Suprapubic skin (tissue), 4 donors: ENCODE results near the gene REEP6. TPM values are rescaled to one million over a fixed set of nuclear protein-coding genes. Genes with fewer than 3 reads are reported as not detected.

Experiments used
- DNase-seq, 2 donors: peaks; one replicate each; pipeline ENCODE4 v3.0.0-alpha.2; 2019; ENCODE audit warnings: low spot score in 2 of 2
- H3K27ac ChIP-seq: fragments of 200-600 bp; sonication (generic); one replicate; pipeline ENCODE4 v1.5.1; 2019
- H3K27me3 ChIP-seq: fragments of 200-600 bp; sonication (generic); one replicate; pipeline ENCODE4 v1.5.1; 2019
- H3K36me3 ChIP-seq: fragments of 200-600 bp; sonication (generic); one replicate; pipeline ENCODE4 v1.5.1; 2019
- H3K4me1 ChIP-seq: fragments of 200-600 bp; sonication (generic); one replicate; pipeline ENCODE4 v1.5.1; 2019
- H3K4me3 ChIP-seq: fragments of 200-600 bp; sonication (generic); one replicate; pipeline ENCODE4 v1.5.1; 2019; ENCODE audit warnings: mild to moderate bottlenecking
- H3K9me3 ChIP-seq: fragments of 200-600 bp; sonication (generic); one replicate; pipeline ENCODE4 v1.5.1; 2019
- EP300 ChIP-seq: sonication (generic); formaldehyde crosslinking; IDR thresholded peaks from one replicate; pipeline ENCODE4 v1.6.1; 2017; ENCODE audit warnings: antibody characterized with exemption
- POLR2A ChIP-seq, 2 donors: fragments of 450-650 bp; IDR thresholded peaks; one replicate each; pipeline ENCODE4 v1.6.1; 2017; ENCODE audit warnings: antibody characterized with exemption in 2 of 2, mild to moderate bottlenecking in 2 of 2, moderate library complexity in 2 of 2
- POLR2AphosphoS5 ChIP-seq, 3 donors: sonication (generic); formaldehyde crosslinking; IDR thresholded peaks; one replicate each; pipeline ENCODE4 v1.6.1; 2017; ENCODE audit warnings: antibody characterized with exemption in 3 of 3
- WGBS: methylation state at CpG from one replicate; pipeline ENCODE4 v1.1.5; 2018; 5-methylcytosine and 5-hydroxymethylcytosine counted together
- total RNA-seq, 4 donors: library from RNA; depleted of rRNA; stranded (reverse); fragments of >200 nt; gene quantifications; one replicate each; pipeline ENCODE4 v1.1.0, GENCODE V29; 2016
- TF ChIP-seq, protein P1 (sequence below), 2 donors: fragments of 200-600 bp in 1 of 2; fragments of 450-650 bp in 1 of 2; sonication (generic) in 1 of 2; IDR thresholded peaks; one replicate each; pipeline ENCODE4 v1.5.1; 2016 to 2019; ENCODE audit warnings: antibody characterized with exemption in 2 of 2, mild to moderate bottlenecking in 1 of 2, moderate library complexity in 1 of 2

REEP6 gene
- total RNA-seq, 4 donors from 2014 or later, result 3.2 to 11.8 (median 8.1) TPM

DNA sequence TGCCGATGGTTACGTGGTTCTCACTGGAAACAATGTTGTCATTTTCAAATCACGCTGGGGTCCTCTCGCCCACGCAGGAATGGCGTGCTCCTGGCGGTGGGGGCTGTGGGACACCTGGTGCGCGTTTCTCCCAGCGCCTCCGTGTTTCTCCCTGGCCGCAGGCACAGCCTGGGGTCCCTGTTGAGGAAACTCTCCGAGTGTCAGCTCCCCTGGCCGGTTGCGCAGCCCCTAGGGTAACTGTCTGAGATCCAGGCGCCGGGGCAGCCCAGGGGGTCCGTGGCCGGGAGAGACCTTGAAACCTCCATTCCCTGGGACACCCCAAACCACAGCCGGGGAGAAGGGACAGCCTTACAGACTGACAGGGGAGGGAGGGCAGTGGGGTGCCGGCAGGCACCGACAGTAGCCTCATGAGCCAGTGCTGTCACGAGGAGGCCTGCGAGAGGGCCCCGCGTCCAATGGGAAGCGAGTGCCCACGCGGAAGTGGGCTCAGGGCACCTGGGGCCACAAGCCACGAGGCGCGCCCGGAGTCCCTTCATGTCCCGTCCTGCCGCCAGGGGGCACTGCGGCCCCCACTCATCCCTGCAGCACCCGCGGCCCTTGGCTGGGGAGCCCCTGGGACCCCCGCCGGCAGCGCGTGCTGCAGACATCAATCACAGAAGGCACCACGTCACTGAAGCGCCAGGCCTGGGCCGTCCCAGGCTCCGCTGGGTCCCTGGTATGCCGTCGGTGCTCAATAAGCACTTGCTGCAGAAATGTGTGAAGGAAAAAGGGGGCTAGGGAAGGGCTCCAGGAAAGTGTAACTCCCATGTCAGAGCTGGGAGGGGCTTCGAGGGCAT lies 12.3 kb downstream of the REEP6 start:
- DNase-seq, result peak in 1 of 2 donors; percentile 68
- WGBS, result 21% methylated on average over 11 of the region's 49 CpGs
- Histone ChIP-seq H3K36me3 (no peaks in the 10 kb centered on the region), H3K27me3 (peaks cover 17% of the 10 kb centered on the region), H3K4me1 (peaks cover 35% of the 10 kb centered on the region), H3K9me3 (no peaks in the 10 kb centered on the region), H3K4me3 (peak overlapping the region; percentile 10), H3K27ac (no peak overlapping the region)
- TF ChIP-seq EP300 (no peak), POLR2AphosphoS5 (IDR thresholded peaks at IDR 0.05) (no peak), POLR2A (IDR thresholded peaks at IDR 0.05) (no peak)
- TF ChIP-seq, protein P1, sequence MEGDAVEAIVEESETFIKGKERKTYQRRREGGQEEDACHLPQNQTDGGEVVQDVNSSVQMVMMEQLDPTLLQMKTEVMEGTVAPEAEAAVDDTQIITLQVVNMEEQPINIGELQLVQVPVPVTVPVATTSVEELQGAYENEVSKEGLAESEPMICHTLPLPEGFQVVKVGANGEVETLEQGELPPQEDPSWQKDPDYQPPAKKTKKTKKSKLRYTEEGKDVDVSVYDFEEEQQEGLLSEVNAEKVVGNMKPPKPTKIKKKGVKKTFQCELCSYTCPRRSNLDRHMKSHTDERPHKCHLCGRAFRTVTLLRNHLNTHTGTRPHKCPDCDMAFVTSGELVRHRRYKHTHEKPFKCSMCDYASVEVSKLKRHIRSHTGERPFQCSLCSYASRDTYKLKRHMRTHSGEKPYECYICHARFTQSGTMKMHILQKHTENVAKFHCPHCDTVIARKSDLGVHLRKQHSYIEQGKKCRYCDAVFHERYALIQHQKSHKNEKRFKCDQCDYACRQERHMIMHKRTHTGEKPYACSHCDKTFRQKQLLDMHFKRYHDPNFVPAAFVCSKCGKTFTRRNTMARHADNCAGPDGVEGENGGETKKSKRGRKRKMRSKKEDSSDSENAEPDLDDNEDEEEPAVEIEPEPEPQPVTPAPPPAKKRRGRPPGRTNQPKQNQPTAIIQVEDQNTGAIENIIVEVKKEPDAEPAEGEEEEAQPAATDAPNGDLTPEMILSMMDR (IDR thresholded peaks at IDR 0.05), result peak; percentile 50 to 77

- 40% methylated on average over 13 of the region's 23 CpGs for WGBS
- peak in 1 of 2 donors; percentile 59 for DNase-seq
- peaks cover 38% of the 10 kb centered on the region for H3K4me1 ChIP-seq
- H3K9me3 ChIP-seq, result no peaks in the 10 kb centered on the region
- no peak overlapping the region for H3K27ac ChIP-seq
- H3K36me3 ChIP-seq, result no peaks in the 10 kb centered on the region
- no peak overlapping the region for H3K4me3 ChIP-seq
- H3K27me3 ChIP-seq, result peaks cover 17% of the 10 kb centered on the region
- TF ChIP-seq POLR2AphosphoS5 (IDR thresholded peaks at IDR 0.05) (no peak), POLR2A (IDR thresholded peaks at IDR 0.05) (no peak), EP300 (no peak)
- TF ChIP-seq, protein P1 (IDR thresholded peaks at IDR 0.05), result no peak
Measured at GRCh38 chr19:1503925-1504773, 13.2 kb downstream of the REEP6 start.

DNA sequence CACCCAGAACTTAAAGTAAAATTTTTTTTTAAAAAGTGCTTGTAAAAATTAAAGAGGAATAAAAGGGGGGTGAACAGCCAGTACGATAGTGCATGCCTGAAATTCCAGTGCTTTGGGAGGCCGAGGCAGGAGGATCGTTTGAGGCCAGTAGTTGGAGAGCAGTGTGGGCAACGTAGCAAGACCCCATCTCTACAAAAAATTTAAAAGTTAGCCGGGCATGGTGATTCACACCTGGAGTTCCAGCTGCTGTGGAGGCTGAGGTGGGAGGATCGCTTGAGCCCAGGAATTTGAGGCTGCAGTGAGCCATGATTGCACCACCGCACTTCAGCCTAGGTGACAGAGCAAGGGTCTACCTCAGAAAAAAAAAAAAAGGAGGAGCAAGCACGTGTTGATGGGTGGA lies 14.0 kb downstream of the REEP6 start:
- Histone ChIP-seq H3K4me1 (peaks cover 38% of the 10 kb centered on the region), H3K4me3 (no peak overlapping the region), H3K27ac (no peak overlapping the region), H3K36me3 (no peaks in the 10 kb centered on the region), H3K9me3 (no peaks in the 10 kb centered on the region), H3K27me3 (peaks cover 17% of the 10 kb centered on the region)
- DNase-seq, result no peak
- TF ChIP-seq, protein P1 (IDR thresholded peaks at IDR 0.05), result no peak
- no peak for TF ChIP-seq POLR2AphosphoS5 (IDR thresholded peaks at IDR 0.05)
- WGBS, result 82% methylated on average over 8 of the region's 8 CpGs

GRCh38 chr19:1505991-1506881 lies 15.3 kb downstream of the REEP6 start:
- DNase-seq, result peak in 1 of 2 donors; percentile 58
- H3K4me3 ChIP-seq, result no peak overlapping the region
- H3K4me1 ChIP-seq, result peaks cover 35% of the 10 kb centered on the region
- no peaks in the 10 kb centered on the region for H3K9me3 ChIP-seq
- H3K27me3 ChIP-seq, result peaks cover 17% of the 10 kb centered on the region
- H3K36me3 ChIP-seq, result no peaks in the 10 kb centered on the region
- no peak for TF ChIP-seq EP300
- no peak for TF ChIP-seq POLR2AphosphoS5 (IDR thresholded peaks at IDR 0.05)
- TF ChIP-seq, protein P1 (IDR thresholded peaks at IDR 0.05), result no peak
- TF ChIP-seq POLR2A (IDR thresholded peaks at IDR 0.05), result no peak
- H3K27ac ChIP-seq, result no peak overlapping the region
- WGBS, result 87% methylated on average over 21 of the region's 45 CpGs
